GM19467 (cell line): ENCODE results near the gene CMTM1.
A peak's percentile ranks its signal among the peaks of the same experiment; 100 is the strongest.

Experiments
- ATAC-seq: cut with Tn5 transposase; IDR thresholded peaks from one replicate; pipeline ENCODE4 v1.9.1; 2021; ENCODE audit warnings: mild to moderate bottlenecking, moderate library complexity; ENCODE audit not compliant: unreplicated experiment

The CMTM1 gene

DNA sequence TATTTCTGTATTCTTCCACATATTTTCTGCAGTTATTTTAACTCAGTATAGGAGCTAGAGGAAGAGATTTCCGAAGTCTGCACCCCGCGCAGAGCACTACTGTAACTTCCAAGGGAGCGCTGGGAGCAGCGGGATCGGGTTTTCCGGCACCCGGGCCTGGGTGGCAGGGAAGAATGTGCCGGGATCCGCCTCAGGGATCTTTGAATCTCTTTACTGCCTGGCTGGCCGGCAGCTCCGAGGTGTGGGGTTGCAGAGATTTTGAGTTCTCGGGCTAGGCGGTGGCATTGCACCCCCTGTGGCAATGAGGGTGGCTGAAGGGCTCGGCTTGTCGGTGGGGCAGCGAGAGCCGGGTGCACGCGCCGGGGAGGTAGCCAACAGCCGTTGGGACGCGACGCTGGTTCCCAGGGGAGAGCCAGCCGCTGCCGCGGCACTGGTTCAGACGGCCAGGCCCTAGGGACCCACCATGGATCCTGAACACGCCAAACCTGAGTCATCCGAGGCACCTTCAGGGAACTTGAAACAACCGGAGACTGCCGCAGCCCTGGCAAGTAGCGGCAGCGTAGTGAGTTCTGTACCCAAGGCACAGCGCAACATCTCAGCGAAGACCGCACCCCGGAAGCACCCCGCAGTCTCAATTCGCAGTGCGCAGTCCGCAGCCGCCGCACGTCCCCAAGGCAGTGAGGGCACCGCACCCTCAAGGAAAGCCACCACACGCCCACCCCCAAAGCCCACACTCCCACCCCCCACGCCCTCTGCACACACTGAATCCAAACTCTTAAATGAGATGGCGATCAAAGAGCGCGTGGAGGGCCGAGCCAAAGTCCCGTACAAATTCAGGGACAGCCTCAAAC is at the start of gene CMTM1:
CMTM1 (plus strand) TSS at position 389 of the 851 bp plus-strand sequence; CDS start at position 464, 75 bp downstream.
- ATAC-seq, result no peak

DNA sequence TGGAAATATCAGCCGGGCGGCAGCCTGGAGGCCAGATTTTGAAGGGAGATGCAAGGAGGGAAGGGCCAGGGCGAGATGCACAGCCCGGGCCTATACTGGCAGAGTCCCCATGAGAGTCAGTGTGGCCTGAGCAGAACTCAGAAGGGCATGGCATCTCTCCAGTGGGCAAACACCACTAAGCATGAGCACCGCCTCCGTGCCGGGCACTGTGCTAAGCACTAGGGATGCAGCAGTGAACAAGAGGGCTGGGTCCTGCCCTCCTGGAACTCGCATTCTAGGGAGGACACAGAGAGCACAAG is 49.8 kb upstream of the CMTM1 start:
- ATAC-seq, result peak; percentile 20

- ATAC-seq, result peak; percentile 95
These were observed 49.2 kb upstream of the CMTM1 start for GRCh38 chr16:66516808-66517585.

- ATAC-seq, result no peak
These were observed 48.5 kb upstream of the CMTM1 start for GRCh38 chr16:66517586-66518263.

GRCh38 chr16:66519482-66520373 is 46.5 kb upstream of the CMTM1 start:
- ATAC-seq, result no peak

GRCh38 chr16:66520406-66521170 is 45.7 kb upstream of the CMTM1 start:
- ATAC-seq, result no peak

- no peak for ATAC-seq
These were observed 45.0 kb upstream of the CMTM1 start for GRCh38 chr16:66521252-66521713.

DNA sequence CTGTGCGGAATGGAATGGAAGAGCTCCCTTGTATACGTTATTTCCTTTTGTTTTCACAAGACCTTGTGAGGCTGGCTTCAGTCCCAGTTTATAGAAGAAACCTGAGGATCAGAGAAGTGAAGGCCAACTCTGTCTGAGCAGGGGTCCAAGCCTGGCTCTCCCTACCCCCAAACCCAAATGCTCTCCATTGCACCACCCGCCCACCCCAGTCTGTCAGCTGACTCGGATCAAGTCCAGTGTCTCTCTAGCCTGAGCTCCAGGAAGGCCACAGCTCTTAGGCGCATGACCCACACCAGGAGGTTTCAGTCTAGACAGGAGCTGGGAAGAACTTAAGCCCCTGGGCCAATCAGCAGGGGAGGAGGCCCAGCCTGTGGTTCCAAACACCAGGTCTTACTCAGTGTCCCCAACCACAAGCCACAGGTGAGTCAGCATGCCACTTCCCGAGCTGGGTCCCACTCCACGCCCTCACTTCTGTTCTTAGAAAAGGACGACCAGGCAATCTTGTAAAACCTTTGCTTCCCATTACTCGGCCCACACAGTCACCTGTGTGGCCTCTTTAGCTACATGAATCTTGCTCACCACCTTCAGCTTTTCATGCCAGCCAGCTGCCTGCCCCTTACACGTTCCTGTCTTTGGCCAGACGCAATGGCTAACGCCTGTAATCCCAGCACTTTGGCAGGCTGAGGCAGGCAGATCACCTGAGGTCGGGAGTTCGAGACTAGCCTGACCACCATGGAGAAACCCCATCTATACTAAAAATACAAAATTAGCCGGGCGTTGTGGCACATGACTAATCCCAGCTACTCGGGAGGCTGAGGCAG is 44.1 kb upstream of the CMTM1 start:
- ATAC-seq, result peak; percentile 31

DNA sequence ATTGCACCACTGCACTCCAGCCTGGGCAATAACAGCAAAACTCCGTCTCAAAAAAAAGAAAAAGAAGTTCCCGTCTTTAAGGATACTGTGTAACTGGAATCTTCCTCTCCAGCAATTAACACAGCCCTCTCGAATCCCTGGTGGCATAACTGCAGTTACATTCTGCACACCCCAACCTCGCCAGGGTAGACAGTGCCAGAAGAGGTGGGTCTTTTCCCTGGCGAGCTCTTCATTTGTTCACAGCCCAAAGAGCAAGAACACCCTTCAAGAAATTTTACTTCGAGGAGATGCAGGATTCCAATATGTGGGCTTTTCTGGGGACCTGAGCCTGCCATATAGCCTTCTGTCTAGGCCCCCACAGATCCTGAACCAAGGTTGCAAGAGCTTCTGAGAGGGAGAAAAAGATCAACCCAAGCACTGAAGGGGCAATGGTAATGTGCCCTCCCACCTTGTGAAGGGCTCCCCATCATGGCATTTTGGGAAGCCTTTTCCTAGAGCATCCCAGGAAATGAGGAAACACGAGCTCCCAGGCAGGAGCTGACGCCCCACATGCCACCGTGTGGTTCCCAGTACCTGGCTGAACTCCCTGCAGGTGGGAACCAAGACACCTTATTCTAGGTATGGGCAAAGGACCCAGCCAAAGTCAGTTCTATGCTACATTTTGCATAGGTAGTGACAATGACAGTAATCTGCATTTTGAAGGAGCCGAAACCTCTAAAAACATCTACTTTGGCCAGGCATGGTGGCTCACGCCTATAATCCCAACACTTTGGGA is 43.2 kb upstream of the CMTM1 start:
- no peak for ATAC-seq

DNA sequence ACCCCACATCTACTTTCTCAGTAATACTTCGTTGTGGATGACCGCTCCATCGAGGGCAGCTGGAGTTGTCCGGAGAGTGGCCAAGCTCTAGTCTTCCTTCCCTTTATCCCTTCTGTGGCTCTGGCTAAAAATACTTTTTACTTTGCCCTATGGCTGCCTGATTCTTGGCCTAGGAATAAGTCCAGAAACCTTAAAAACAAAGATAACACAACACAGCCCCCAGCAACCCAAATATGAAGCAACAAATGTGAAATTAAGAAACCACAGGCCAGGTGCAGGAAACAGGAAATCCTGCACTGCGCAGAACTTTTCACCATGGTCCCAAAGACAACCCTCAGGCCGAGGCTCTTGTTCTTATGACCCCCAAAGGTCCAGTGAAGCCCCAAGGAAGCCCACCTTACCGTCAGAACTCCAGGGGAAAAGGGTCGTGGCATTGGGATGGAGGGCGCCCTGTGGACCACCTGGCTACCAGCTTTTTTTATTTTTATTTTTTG is 42.3 kb upstream of the CMTM1 start:
- peak; percentile 47 for ATAC-seq

- ATAC-seq, result peak; percentile 57
These were observed 41.6 kb upstream of the CMTM1 start for GRCh38 chr16:66524601-66525164.

DNA sequence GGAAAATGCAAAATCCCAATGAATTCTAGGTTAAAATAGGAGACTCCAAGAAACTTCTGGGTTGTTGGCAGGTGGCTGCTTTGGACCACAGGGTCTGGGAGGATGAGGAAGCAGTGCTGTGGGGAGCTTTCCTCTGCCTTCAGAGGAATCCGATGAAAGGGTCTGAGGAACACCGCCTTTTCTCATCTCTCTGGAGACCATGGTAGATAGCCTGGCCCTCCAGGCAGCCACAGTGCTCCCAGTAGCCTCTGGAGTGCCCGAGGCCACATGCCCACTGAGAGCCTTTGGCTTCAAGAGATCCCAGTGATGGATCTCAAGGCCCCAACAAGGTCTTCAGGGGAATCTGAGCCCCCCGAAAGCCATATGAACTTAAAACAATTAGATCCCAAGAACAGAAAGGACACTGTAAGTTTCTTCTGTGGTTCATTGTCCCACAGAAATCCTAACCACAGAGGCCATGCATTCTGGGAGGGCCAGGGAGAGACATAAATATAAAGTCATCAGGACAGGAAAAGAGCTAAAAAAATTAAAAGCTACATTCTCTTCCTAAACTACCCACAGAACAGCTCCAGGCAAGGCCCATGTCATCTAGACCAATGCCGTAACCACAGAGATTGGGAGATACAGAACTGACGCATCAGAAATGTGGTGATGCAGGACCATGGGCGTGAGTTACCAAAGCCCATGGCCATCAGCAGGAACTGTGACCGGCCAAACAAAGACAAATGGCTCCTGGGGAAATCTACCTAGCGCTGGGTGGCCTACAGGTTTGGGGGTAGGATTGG is 40.7 kb upstream of the CMTM1 start:
- no peak for ATAC-seq

DNA sequence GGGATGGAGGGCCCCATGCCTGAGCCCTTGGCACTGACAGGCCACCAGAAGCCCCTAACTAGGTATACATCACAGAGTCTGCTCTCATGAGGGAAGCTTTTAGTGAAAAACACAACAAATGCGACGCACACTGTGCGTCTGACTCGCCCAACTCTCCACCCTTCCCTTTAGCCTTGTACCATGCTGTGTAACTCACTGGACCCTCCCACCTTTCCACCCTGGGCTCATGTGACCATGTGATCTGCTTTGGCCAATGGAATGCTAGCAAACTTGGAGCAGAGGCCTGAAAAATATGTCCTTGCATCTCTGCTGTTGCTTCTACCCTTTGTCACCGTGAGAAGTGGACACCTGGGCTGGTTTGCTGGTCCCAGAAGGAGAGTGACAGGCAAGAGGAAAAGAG is 37.9 kb upstream of the CMTM1 start:
- no peak for ATAC-seq

DNA sequence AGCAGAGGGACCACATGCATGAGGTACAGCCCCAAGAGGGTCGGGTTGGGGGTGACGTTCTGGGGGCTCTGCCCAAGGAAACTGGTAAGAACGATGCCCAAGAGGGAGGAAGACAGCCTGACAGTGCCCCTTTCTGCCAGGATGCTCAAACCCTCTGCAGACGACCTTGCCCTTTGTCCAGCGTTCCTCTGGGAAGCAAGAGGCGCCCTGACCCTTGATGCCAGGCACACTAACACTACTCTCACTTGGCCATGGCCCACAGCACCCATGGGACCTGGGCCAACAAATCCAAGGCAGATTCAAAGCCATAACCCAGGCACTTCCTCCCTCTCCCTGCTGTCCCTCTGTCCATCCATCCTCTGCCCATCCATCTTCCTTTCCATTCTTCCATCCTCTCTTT is 36.8 kb upstream of the CMTM1 start:
- no peak for ATAC-seq

GRCh38 chr16:66534376-66534799 is 31.9 kb upstream of the CMTM1 start:
- ATAC-seq, result no peak

- ATAC-seq, result no peak
These were observed 29.7 kb upstream of the CMTM1 start for GRCh38 chr16:66536525-66536924.

- ATAC-seq, result no peak
These were observed 29.0 kb upstream of the CMTM1 start for GRCh38 chr16:66537236-66537635.
